HEK293T (cell line): ENCODE data around the gene CRYBB3.
A peak's percentile ranks its signal among the peaks of the same experiment; 100 is the strongest.
"Not testable (repeated sequence)": the region's sequence is repeated elsewhere in the genome, so short reads cannot be mapped to it uniquely, and the experiment has no call there.

ENCODE experiments used
- CTCF ChIA-PET: fragments of 350-600 bp; formaldehyde crosslinking; extraction: SDS; loops from one replicate; lab custom pipeline; 2021; ENCODE audit warnings: antibody characterized with exemption, inconsistent platforms; lab: Yijun Ruan, JAX
- POLR2A ChIA-PET: fragments of 350-600 bp; formaldehyde crosslinking; extraction: SDS; loops from one replicate; lab custom pipeline; 2020; ENCODE audit warnings: antibody characterized with exemption, inconsistent platforms; lab: Yijun Ruan, JAX
- DNase-seq: peaks from one replicate; pipeline ENCODE4 v3.0.0; 2012; ENCODE audit warnings: mixed read lengths; ENCODE audit errors: extremely low spot score
- ARNT ChIP-seq: fragments of 450-650 bp; IDR thresholded peaks from 2 replicates; pipeline ENCODE4 v1.6.1; 2017; ENCODE audit warnings: mild to moderate bottlenecking
- BHLHE40 ChIP-seq: fragments of 450-650 bp; IDR thresholded peaks from 2 replicates; pipeline ENCODE4 v1.6.1; 2016; ENCODE audit warnings: mild to moderate bottlenecking, moderate library complexity, borderline replicate concordance
- CTBP1 ChIP-seq: fragments of 450-650 bp; IDR thresholded peaks from 2 replicates; pipeline ENCODE4 v1.6.1; 2016; ENCODE audit warnings: borderline replicate concordance
- ELF4 ChIP-seq: fragments of 450-650 bp; IDR thresholded peaks from 2 replicates; pipeline ENCODE4 v1.6.1; 2017; ENCODE audit warnings: antibody characterized with exemption
- FOXA1 ChIP-seq: fragments of 450-650 bp; IDR thresholded peaks from 2 replicates; pipeline ENCODE4 v1.6.1; 2016; ENCODE audit warnings: mild to moderate bottlenecking
- FOXK2 ChIP-seq: fragments of 450-650 bp; IDR thresholded peaks from 2 replicates; pipeline ENCODE4 v1.6.1; 2016; ENCODE audit warnings: mild to moderate bottlenecking
- FOXM1 ChIP-seq: fragments of 450-650 bp; IDR thresholded peaks from 2 replicates; pipeline ENCODE4 v1.6.1; 2017; ENCODE audit warnings: mild to moderate bottlenecking, borderline replicate concordance
- HDGF ChIP-seq: fragments of 450-650 bp; IDR thresholded peaks from 2 replicates; pipeline ENCODE4 v1.6.1; 2017; ENCODE audit warnings: antibody characterized with exemption, borderline replicate concordance
- L3MBTL2 ChIP-seq: fragments of 450-650 bp; conservative IDR thresholded peaks from 2 replicates; pipeline ENCODE4 v1.6.1; 2016; ENCODE audit warnings: mild to moderate bottlenecking
- LEF1 ChIP-seq: fragments of 450-650 bp; IDR thresholded peaks from 2 replicates; pipeline ENCODE4 v1.6.1; 2017; ENCODE audit warnings: mild to moderate bottlenecking, borderline replicate concordance
- NFRKB ChIP-seq: fragments of 450-650 bp; IDR thresholded peaks from 2 replicates; pipeline ENCODE4 v1.6.1; 2016; ENCODE audit warnings: mild to moderate bottlenecking, moderate library complexity
- SP1 ChIP-seq: fragments of 450-650 bp; IDR thresholded peaks from 2 replicates; pipeline ENCODE4 v1.6.1; 2017
- SUZ12 ChIP-seq: fragments of 450-650 bp; IDR thresholded peaks from 2 replicates; pipeline ENCODE4 v1.6.1; 2016; ENCODE audit warnings: mild to moderate bottlenecking
- TARDBP ChIP-seq: fragments of 450-650 bp; IDR thresholded peaks from 2 replicates; pipeline ENCODE4 v1.6.1; 2016
- ZNF384 ChIP-seq: fragments of 450-650 bp; IDR thresholded peaks from 2 replicates; pipeline ENCODE4 v1.6.1; 2016
- TF ChIP-seq, protein P1 (sequence below): fragments of 450-650 bp; IDR thresholded peaks from 2 replicates; pipeline ENCODE4 v1.6.1; 2016

The CRYBB3 gene

DNA sequence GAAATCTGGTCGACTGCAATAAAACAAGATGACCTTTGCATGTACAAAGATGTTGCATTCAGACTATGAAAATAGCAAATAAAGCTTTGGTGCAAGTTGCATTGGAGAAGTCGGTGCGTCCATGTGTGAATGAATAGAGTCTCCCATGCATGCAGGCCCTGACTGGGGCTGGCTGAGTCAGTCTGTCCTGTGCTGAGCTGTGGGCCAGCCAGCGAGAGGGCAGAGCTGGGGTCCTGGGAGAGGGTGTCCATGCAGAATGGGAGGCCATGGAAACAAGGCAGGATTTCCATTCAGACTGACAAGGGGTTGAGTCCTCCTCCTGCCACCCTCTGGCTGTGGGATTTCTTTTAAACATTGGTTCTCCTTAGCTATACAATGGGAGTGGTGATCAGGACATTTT, 2.3 kb upstream of the CRYBB3 start:
- no peak for DNase-seq
- TF ChIP-seq, protein P1, sequence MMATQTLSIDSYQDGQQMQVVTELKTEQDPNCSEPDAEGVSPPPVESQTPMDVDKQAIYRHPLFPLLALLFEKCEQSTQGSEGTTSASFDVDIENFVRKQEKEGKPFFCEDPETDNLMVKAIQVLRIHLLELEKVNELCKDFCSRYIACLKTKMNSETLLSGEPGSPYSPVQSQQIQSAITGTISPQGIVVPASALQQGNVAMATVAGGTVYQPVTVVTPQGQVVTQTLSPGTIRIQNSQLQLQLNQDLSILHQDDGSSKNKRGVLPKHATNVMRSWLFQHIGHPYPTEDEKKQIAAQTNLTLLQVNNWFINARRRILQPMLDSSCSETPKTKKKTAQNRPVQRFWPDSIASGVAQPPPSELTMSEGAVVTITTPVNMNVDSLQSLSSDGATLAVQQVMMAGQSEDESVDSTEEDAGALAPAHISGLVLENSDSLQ, result no peak
- TF ChIP-seq FOXM1, result no peak
- CTCF ChIA-PET, result interaction anchor here (0.7 kb wide), 1 partner anchor 1091 kb away, joined by 3 read pairs; no protein-coding TSS in a partner anchor
- POLR2A ChIA-PET, result no interaction called here

DNA sequence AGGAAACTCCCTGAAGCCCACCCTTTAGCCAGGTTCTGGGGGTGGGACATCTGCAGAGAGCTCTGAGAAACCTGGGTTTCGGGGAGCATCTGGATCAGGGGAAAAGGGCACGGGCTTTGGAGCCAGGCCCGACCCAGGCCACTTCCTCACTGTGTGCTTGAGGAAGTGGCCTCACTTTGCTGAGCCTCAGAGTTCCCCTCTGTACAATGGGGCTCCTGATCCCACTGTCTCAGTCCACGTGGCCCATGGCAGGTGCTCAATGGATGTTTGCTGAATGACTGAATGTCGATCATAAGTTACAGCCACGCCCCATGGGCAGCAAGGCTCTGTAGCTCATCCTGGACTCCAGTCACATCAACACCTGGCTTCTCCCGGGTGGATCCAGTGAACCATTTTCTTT, 1.3 kb downstream of the CRYBB3 start:
- DNase-seq, result no peak
- ChIA-PET POLR2A (no interaction called here), CTCF (interaction anchor here (0.6 to 1.8 kb wide), 3 partner anchors 17 to 120 kb away, joined by 4 to 7 read pairs (median 4); no protein-coding TSS in a partner anchor)
- TF ChIP-seq SUZ12 (no peak), L3MBTL2 (no peak), FOXM1 (no peak), ZNF384 (no peak), BHLHE40 (no peak), FOXA1 (no peak), CTBP1 (no peak), ELF4 (no peak), HDGF (no peak), ARNT (no peak), SP1 (no peak), NFRKB (no peak), TARDBP (no peak)
- TF ChIP-seq, protein P1, result no peak

DNA sequence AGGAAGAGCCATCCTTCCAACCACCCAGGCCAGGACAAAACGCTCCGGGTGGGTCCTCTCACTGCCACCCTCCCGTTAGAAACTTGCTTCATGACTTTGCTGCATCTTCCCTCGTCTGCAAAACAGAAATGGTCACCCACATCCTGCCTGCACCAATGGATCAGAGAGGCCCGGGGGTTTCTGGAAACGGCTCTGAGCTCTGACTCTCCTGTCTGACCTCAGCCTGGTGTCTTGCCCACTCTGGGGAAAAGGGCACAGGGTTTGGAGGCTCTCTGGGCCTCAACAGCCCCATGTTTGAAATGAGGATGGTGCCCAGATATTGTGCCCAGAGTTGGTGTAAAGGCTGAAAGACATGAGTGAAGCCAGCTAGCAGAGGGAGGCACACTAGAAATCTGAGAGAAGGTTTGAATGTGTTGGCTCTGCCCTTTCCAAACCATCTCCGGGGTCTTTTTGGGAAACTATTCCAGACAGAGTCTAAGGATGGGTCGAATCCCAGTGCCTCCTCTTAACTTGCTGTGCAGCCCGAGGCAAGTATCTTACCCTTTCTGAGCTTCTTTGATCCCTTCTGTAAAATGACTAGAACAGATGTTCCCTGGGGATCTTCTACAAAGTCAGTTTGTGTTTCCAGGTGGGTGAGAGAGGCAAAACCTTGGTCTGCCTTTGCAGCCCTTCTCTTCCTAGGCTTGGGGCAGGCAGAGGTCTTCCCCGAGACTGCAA, 2.1 kb downstream of the CRYBB3 start:
- TF ChIP-seq SP1, result no peak
- no peak for TF ChIP-seq BHLHE40
- no peak for TF ChIP-seq ELF4
- no peak for TF ChIP-seq FOXA1
- TF ChIP-seq NFRKB, result no peak
- TF ChIP-seq FOXK2, result no peak
- no peak for TF ChIP-seq TARDBP
- TF ChIP-seq SUZ12, result no peak
- TF ChIP-seq, protein P1, result no peak
- TF ChIP-seq ZNF384, result no peak
- TF ChIP-seq CTBP1, result no peak
- no peak for TF ChIP-seq FOXM1
- no peak for TF ChIP-seq LEF1
- no peak for TF ChIP-seq HDGF
- no peak for TF ChIP-seq ARNT
- TF ChIP-seq L3MBTL2, result no peak
- ChIA-PET POLR2A (no interaction called here), CTCF (interaction anchor here (0.6 to 2.0 kb wide), 11 partner anchors 9 to 1431 kb away, joined by 3 to 14 read pairs (median 4); no protein-coding TSS in a partner anchor)
- DNase-seq, result no peak

DNA sequence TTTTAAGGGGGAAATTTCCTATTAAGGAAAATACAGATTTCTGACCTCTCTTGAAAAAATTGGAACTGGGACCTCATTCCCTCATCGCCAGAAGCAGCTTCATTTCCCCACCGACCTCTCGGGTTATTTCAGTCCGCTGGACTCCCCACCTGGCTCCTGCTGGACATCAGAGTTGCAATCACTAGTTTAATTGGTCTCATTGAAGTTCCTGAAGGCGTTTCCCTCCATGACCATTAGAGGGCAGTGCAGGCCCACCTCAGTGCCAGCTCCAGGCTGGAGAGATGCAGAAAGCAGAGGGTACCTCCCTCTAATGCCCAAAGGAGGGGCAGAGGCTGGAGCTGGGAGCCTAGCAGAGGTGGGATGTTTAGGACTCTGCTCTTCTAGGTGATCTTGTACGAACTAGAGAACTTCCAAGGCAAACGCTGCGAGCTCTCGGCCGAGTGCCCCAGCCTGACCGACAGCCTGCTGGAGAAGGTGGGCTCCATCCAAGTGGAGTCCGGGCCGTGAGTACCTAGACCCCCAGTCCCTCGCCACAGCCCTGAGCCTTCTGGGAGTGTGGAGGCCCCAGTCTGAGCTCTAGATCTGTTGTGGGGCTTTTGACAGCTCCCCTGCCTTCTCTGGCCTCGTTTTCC, 2.7 kb downstream of the CRYBB3 start:
- POLR2A ChIA-PET, result no interaction called here
- peak; percentile 86 for DNase-seq
- no peak for TF ChIP-seq FOXA1
- TF ChIP-seq, protein P1, result no peak
- TF ChIP-seq FOXM1, result no peak
- no peak for TF ChIP-seq ELF4
- no peak for TF ChIP-seq ZNF384
- TF ChIP-seq FOXK2, result no peak
- TF ChIP-seq NFRKB, result no peak
- no peak for TF ChIP-seq TARDBP
- TF ChIP-seq SUZ12, result no peak
- TF ChIP-seq LEF1, result no peak
- TF ChIP-seq SP1, result no peak
- no peak for TF ChIP-seq ARNT
- no peak for TF ChIP-seq L3MBTL2
- TF ChIP-seq HDGF, result no peak
- TF ChIP-seq CTBP1, result no peak
- TF ChIP-seq BHLHE40, result no peak

DNA sequence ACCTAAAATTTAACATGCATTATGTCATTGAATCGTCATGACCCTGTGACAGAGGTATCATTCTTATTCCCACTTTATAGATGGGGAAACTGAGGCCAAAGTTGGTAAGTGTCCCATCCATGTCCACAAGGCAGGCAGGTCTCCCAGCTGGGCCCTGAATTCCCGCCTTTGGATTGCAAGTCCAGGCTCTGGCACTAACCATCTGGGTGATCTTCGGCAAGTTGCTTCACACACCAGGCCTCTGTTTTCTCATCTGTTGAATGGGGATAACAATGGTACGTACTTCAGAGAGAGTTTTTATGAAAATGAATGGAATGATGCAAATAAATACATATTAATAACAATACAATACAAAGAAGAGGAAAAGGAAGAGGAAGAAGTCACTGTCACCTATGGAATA, 3.4 kb downstream of the CRYBB3 start:
- ChIA-PET POLR2A (no interaction called here), CTCF (interaction anchor here (1.0 to 2.0 kb wide), 6 partner anchors 8 to 130 kb away, joined by 3 to 14 read pairs (median 4); no protein-coding TSS in a partner anchor)
- TF ChIP-seq LEF1, result no peak
- DNase-seq, result no peak

More for the DNA sequence above, 2.7 kb downstream of the CRYBB3 start:
- CTCF ChIA-PET, result interaction anchor here (0.6 to 2.0 kb wide), 11 partner anchors 8 to 1430 kb away, joined by 3 to 14 read pairs (median 4); no protein-coding TSS in a partner anchor

DNA sequence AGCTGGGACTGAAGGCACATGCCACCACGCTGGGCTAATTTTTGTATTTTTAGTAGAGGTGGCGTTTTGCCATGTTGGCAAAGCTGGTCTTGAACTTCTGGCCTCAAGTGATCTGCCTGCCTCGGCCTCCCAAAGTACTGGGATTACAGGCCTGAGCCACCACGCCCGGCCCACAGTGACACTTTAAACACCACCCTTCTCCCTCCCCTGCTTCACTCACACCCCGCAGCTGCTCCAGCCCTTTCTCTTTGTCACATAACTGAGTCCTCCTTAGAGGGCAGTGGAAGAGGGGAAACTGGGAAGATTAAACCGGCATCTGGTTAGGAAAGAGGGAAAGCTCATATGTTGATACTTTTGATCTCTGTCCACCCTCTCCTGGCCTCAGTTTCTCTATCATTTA, 4.9 kb downstream of the CRYBB3 start:
- POLR2A ChIA-PET, CTCF ChIA-PET, DNase-seq: not testable (repeated sequence)
